Transverse colon (tissue), 4 donors: Measurements from ENCODE around the gene WIPF2. TPM values are rescaled to one million over a fixed set of nuclear protein-coding genes. Genes with fewer than 3 reads are reported as not detected.
A peak's percentile ranks its signal among the peaks of the same experiment; 100 is the strongest.

Experiments
- DNase-seq: peaks from one replicate; pipeline ENCODE4 v3.0.0-alpha.2; 2019
- H3K27ac ChIP-seq, 4 donors: fragments of 200-600 bp; sonication (generic); 2 replicates each; pipeline ENCODE4 v1.5.1; 2016 to 2018; ENCODE audit warnings: inconsistent platforms in 4 of 4
- H3K27me3 ChIP-seq: fragments of 200-600 bp; sonication (generic); 2 replicates; pipeline ENCODE4 v1.5.1; 2017; ENCODE audit warnings: inconsistent platforms
- H3K36me3 ChIP-seq, 4 donors: fragments of 200-600 bp; sonication (generic); 2 replicates each; pipeline ENCODE4 v1.5.1; 2017 to 2019; ENCODE audit warnings: inconsistent platforms in 4 of 4
- H3K4me1 ChIP-seq, 4 donors: fragments of 200-600 bp; sonication (generic); 2 replicates each; pipeline ENCODE4 v1.5.1; 2017 to 2020; ENCODE audit warnings: inconsistent platforms in 4 of 4
- H3K4me3 ChIP-seq, 4 donors: fragments of 200-600 bp; sonication (generic); 1 replicate in 1 of 4; 2 replicates in 3 of 4; pipeline versions ENCODE4 v1.5.1 to v1.6.1; 2017 to 2019; ENCODE audit warnings: inconsistent platforms in 4 of 4
- H3K9me3 ChIP-seq, 2 donors: fragments of 200-600 bp; sonication (generic); 2 replicates each; pipeline ENCODE4 v1.5.1; 2017 to 2019; ENCODE audit warnings: inconsistent platforms in 2 of 2
- CTCF ChIP-seq, 5 experiments: fragments of 200-600 bp in 3 of 5; fragments of 450-650 bp in 2 of 5; sonication (generic) in 3 of 5; IDR thresholded peaks; 1 replicate in 2 of 5; 2 replicates in 3 of 5; pipeline ENCODE4 v1.5.1; 2016 to 2017; ENCODE audit warnings: antibody characterized with exemption in 5 of 5, inconsistent platforms in 3 of 5, mild to moderate bottlenecking in 2 of 5, moderate library complexity in 1 of 5
- EP300 ChIP-seq: sonication (generic); formaldehyde crosslinking; IDR thresholded peaks from one replicate; pipeline ENCODE4 v1.6.1; 2017; ENCODE audit warnings: antibody characterized with exemption, low read depth
- POLR2A ChIP-seq: fragments of 450-650 bp; IDR thresholded peaks from one replicate; pipeline ENCODE4 v1.6.1; 2016; ENCODE audit warnings: antibody characterized with exemption, mild to moderate bottlenecking, moderate library complexity
- POLR2AphosphoS5 ChIP-seq, 3 donors: sonication (generic); formaldehyde crosslinking; IDR thresholded peaks; one replicate each; pipeline ENCODE4 v1.6.1; 2016; ENCODE audit warnings: antibody characterized with exemption in 3 of 3
- WGBS, 2 donors: methylation state at CpG; one replicate each; pipeline ENCODE4 v1.1.5; 2018; ENCODE audit warnings: low coverage in 1 of 2; 5-methylcytosine and 5-hydroxymethylcytosine counted together
- in situ Hi-C, 4 donors: fragments of 200-750 bp; cut with MboI; loops; one replicate each; pipeline versions ENCODE4 v1.15.0 to v1.15.1; 2017; ENCODE audit warnings: low sequenced_read_pairs in 3 of 4, low pct_ligation_motif_present in 1 of 4, low pct_unique_long_range_greater_than_20kb in 1 of 4
- intact Hi-C: fragments of 100-400 bp; cut with DNase I; formaldehyde crosslinking; loops from one replicate; pipeline ENCODE4 v1.15.1; 2023; ENCODE audit warnings: low total_unique reads
- total RNA-seq, 4 donors: library from RNA; depleted of rRNA; stranded (reverse); fragments of >200 nt; gene quantifications; one replicate each; pipeline ENCODE4 v1.1.0, GENCODE V29; 2016

Gene WIPF2
- total RNA-seq, 4 donors from 2014 or later = 20.5 to 29.5 (median 25.3) TPM

GRCh38 chr17:40306395-40306794, 87.3 kb downstream of the WIPF2 start:
- in situ Hi-C loops = no loop called here

GRCh38 chr17:40307001-40307730, 88.1 kb downstream of the WIPF2 start:
- Histone ChIP-seq H3K9me3 (no peaks in the 10 kb centered on the region), H3K27me3 (no peaks in the 10 kb centered on the region), H3K27ac (peak overlapping the region; percentile 65 to 75 (median 70)), H3K4me1 (peaks cover 50 to 84% (median 74%) of the 10 kb centered on the region in 4 donors), H3K4me3 (no peak overlapping the region), H3K36me3 (no peaks in the 10 kb centered on the region)
- WGBS, 2 donors = 46 to 60% methylated on average over 1 to 10 of the region's 10 CpGs
- DNase-seq = no peak
- in situ Hi-C loops (no loop called here), intact Hi-C loops (no loop called here)
- TF ChIP-seq POLR2A (no peak), CTCF (IDR thresholded peaks at IDR 0.05) (no peak), POLR2AphosphoS5 (IDR thresholded peaks at IDR 0.05) (no peak), EP300 (no peak)

More at GRCh38 chr17:40306395-40306794, 87.3 kb downstream of the WIPF2 start:
- H3K27me3 ChIP-seq = no peaks in the 10 kb centered on the region
- 55% methylated on average over 2 of the region's 2 CpGs; no CpG with 5 or more reads in 1 of the 2 donors for WGBS, 2 donors
- TF ChIP-seq POLR2A = no peak
- TF ChIP-seq CTCF (IDR thresholded peaks at IDR 0.05) = no peak
- DNase-seq = no peak
- peak overlapping the region; percentile 65 to 75 (median 70) for H3K27ac ChIP-seq
- H3K4me3 ChIP-seq = no peak overlapping the region
- H3K36me3 ChIP-seq = no peaks in the 10 kb centered on the region
- peaks cover 42 to 77% (median 66%) of the 10 kb centered on the region in 4 donors for H3K4me1 ChIP-seq
- no peaks in the 10 kb centered on the region for H3K9me3 ChIP-seq
- intact Hi-C loops = no loop called here

GRCh38 chr17:40307740-40308239, 88.7 kb downstream of the WIPF2 start:
- Histone ChIP-seq H3K36me3 (no peaks in the 10 kb centered on the region), H3K9me3 (no peaks in the 10 kb centered on the region), H3K4me3 (no peak overlapping the region), H3K27ac (peak overlapping the region; percentile 65 to 75 (median 70)), H3K27me3 (no peaks in the 10 kb centered on the region), H3K4me1 (peaks cover 56 to 90% (median 80%) of the 10 kb centered on the region in 4 donors)
- intact Hi-C loops (no loop called here), in situ Hi-C loops (no loop called here)
- DNase-seq = no peak
- TF ChIP-seq POLR2AphosphoS5 (IDR thresholded peaks at IDR 0.05) (no peak), POLR2A (no peak), CTCF (IDR thresholded peaks at IDR 0.05) (no peak), EP300 (no peak)
- 17 to 27% methylated on average over 1 to 3 of the region's 3 CpGs for WGBS, 2 donors

GRCh38 chr17:40309031-40309948, 90.2 kb downstream of the WIPF2 start, which contains the start of gene RARA:
RARA (plus strand) TSS chr17:40309180; CDS start chr17:40331219, 22,039 bp downstream.
- peak; percentile 74 for DNase-seq
- peak within 1 kb of the TSS; percentile 19 to 47 (median 40) for H3K4me3 ChIP-seq
- H3K9me3 ChIP-seq = no peaks in the 10 kb centered on the region
- in situ Hi-C loops (no loop called here), intact Hi-C loops (no loop called here)
- TF ChIP-seq POLR2A (no peak), CTCF (IDR thresholded peaks at IDR 0.05) (no peak), EP300 (no peak), POLR2AphosphoS5 (IDR thresholded peaks at IDR 0.05) (no peak)
- no peaks in the 10 kb centered on the region for H3K36me3 ChIP-seq
- peaks cover 61 to 86% (median 74%) of the 10 kb centered on the region in 4 donors for H3K4me1 ChIP-seq
- H3K27ac ChIP-seq = peak within 1 kb of the TSS; percentile 65 to 75 (median 70)
- WGBS, 2 donors = 15 to 40% methylated on average over 6 to 20 of the region's 20 CpGs
- no peaks in the 10 kb centered on the region for H3K27me3 ChIP-seq
